Endothelial cell (in vitro differentiated cells): ENCODE measurements around the gene CAMKK2. TPM values are rescaled to one million over a fixed set of nuclear protein-coding genes. Genes with fewer than 3 reads are reported as not detected.
A peak's percentile ranks its signal among the peaks of the same experiment; 100 is the strongest.

Experiments
- DNase-seq: peaks from one replicate; pipeline ENCODE4 v3.0.0; 2021; ENCODE audit warnings: low spot score
- H3K27ac Mint-ChIP-seq: one replicate; pipeline ENCODE4 v1.8.0; 2021; ENCODE audit warnings: mixed read lengths, inconsistent platforms; ENCODE audit not compliant: unreplicated experiment
- H3K27me3 Mint-ChIP-seq: one replicate; pipeline ENCODE4 v1.8.0; 2021; ENCODE audit warnings: mild to moderate bottlenecking, moderate library complexity, mixed read lengths, inconsistent platforms; ENCODE audit not compliant: unreplicated experiment
- H3K36me3 Mint-ChIP-seq: one replicate; pipeline ENCODE4 v1.8.0; 2021; ENCODE audit warnings: mild to moderate bottlenecking, low read depth, mixed read lengths, inconsistent platforms; ENCODE audit not compliant: unreplicated experiment
- H3K4me1 Mint-ChIP-seq: one replicate; pipeline ENCODE4 v1.8.0; 2021; ENCODE audit warnings: mild to moderate bottlenecking, mixed read lengths, inconsistent platforms; ENCODE audit not compliant: unreplicated experiment
- H3K4me3 Mint-ChIP-seq: one replicate; pipeline ENCODE4 v1.8.0; 2021; ENCODE audit warnings: mild to moderate bottlenecking, mixed read lengths, inconsistent platforms; ENCODE audit not compliant: unreplicated experiment
- H3K9me3 Mint-ChIP-seq: one replicate; pipeline ENCODE4 v1.8.0; 2021; ENCODE audit warnings: mixed read lengths, inconsistent platforms; ENCODE audit not compliant: unreplicated experiment
- CTCF ChIP-seq: fragments of 200-600 bp; sonication (generic); IDR thresholded peaks from one replicate; pipeline ENCODE4 v1.5.0; 2021; ENCODE audit warnings: antibody characterized with exemption; ENCODE audit not compliant: unreplicated experiment
- long read RNA-seq: library from polyadenylated mRNA; unstranded; transcript quantifications from one replicate; pipeline ENCODE4 v2.0.0, GENCODE V29; 2020; ENCODE audit not compliant: unreplicated experiment
- total RNA-seq: library from RNA; stranded (reverse); fragmentation: NEBNext Ultra II Directional; extraction: Animal tissue kit (Norgen Biotek cat#: 25700); gene quantifications from one replicate; pipeline ENCODE4 v1.2.1, GENCODE V29; 2021; ENCODE audit not compliant: unreplicated experiment

The CAMKK2 gene
- total RNA-seq: 44.5 TPM
- long read RNA-seq, transcript CAMKK2-208 (16 exons, 2,006 nt): major isoform, 7 of 12 reads
- long read RNA-seq, partial matches to known transcripts: 1 of 12 reads
- long read RNA-seq, other reads (novel, unspliced or antisense): 4 of 12 reads

GRCh38 chr12:121296618-121297434 is at the start of gene CAMKK2:
TSS of gene CAMKK2 (minus strand) at chr12:121296709. CDS start at chr12:121274526, 22,183 bp downstream.
- H3K27ac Mint-ChIP-seq: peak within 1 kb of the TSS; percentile 57
- peak within 1 kb of the TSS; percentile 94 for H3K4me3 Mint-ChIP-seq
- H3K27me3 Mint-ChIP-seq: peaks cover 6% of the 10 kb centered on the region
- peaks cover 21% of the 10 kb centered on the region for H3K4me1 Mint-ChIP-seq
- no peaks in the 10 kb centered on the region for H3K36me3 Mint-ChIP-seq
- no peak for TF ChIP-seq CTCF
- peak; percentile 86 for DNase-seq
- H3K9me3 Mint-ChIP-seq: no peaks in the 10 kb centered on the region

- Mint-ChIP-seq H3K4me3 (no peak overlapping the region), H3K4me1 (no peaks in the 10 kb centered on the region), H3K27me3 (no peaks in the 10 kb centered on the region), H3K9me3 (no peaks in the 10 kb centered on the region), H3K36me3 (peaks cover 21% of the 10 kb centered on the region), H3K27ac (peak overlapping the region; percentile 6)
- TF ChIP-seq CTCF: no peak
- DNase-seq: no peak
Observed at GRCh38 chr12:121345151-121345815, 48.8 kb upstream of the CAMKK2 start.

DNA sequence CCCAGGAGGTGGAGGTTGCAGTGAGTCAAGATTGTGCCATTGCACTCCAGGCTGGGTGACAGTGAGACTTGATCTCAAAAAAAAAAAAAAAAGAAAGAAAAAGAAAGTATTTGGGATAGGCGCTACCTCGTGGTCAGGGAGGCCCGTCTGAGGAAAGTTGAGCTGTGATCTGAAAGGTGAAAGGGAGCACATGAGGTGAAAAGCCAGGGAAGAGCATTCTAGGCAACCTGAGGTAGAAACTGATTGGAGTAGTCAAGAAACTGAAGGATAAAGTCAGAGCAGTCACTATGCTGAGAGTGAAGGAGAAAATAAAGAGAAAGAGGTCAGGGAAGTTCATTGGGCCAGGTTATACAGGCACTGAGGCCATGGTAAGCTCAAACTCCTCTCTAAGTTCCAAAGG is 48.0 kb upstream of the CAMKK2 start:
- Mint-ChIP-seq H3K9me3 (no peaks in the 10 kb centered on the region), H3K36me3 (peaks cover 21% of the 10 kb centered on the region), H3K27me3 (no peaks in the 10 kb centered on the region), H3K27ac (no peak overlapping the region), H3K4me3 (no peak overlapping the region), H3K4me1 (no peaks in the 10 kb centered on the region)
- no peak for DNase-seq
- no peak for TF ChIP-seq CTCF

GRCh38 chr12:121337416-121337815 is 40.9 kb upstream of the CAMKK2 start:
- no peaks in the 10 kb centered on the region for H3K27me3 Mint-ChIP-seq
- H3K4me3 Mint-ChIP-seq: no peak overlapping the region
- H3K36me3 Mint-ChIP-seq: no peaks in the 10 kb centered on the region
- peak overlapping the region; percentile 45 for H3K27ac Mint-ChIP-seq
- TF ChIP-seq CTCF: no peak
- H3K9me3 Mint-ChIP-seq: no peaks in the 10 kb centered on the region
- no peaks in the 10 kb centered on the region for H3K4me1 Mint-ChIP-seq
- no peak for DNase-seq
